WTC11 (cell line): Measurements from ENCODE around the gene UFSP2. TPM values are rescaled to one million over a fixed set of nuclear protein-coding genes. Genes with fewer than 3 reads are reported as not detected.

Experiments
- ATAC-seq: fragments of 200-7000 bp; cut with Tn5 transposase; 2 replicates; pipeline ENCODE4 v1.10.0; 2021; ENCODE audit warnings: mild to moderate bottlenecking, moderate library complexity
- CTCF ChIA-PET: fragments of 300-600 bp; sonication (Branson Sonifier 250); formaldehyde crosslinking; loops from one replicate; lab custom pipeline; 2021; ENCODE audit warnings: antibody characterized with exemption; lab: Charles Lee
- POLR2A ChIA-PET: fragments of 350-600 bp; sonication (Branson Sonifier 250); formaldehyde crosslinking; loops from one replicate; lab custom pipeline; 2021; ENCODE audit warnings: antibody characterized with exemption; lab: Charles Lee
- DNase-seq: peaks from one replicate; pipeline ENCODE4 v3.0.0; 2021; ENCODE audit warnings: low spot score
- H3K27ac Mint-ChIP-seq: 2 replicates; pipeline ENCODE4 v1.8.0; 2021; ENCODE audit warnings: mixed read lengths
- H3K27me3 Mint-ChIP-seq: 2 replicates; pipeline ENCODE4 v1.8.0; 2021; ENCODE audit warnings: low read depth, mild to moderate bottlenecking, moderate library complexity, mixed read lengths
- H3K36me3 Mint-ChIP-seq: 2 replicates; pipeline ENCODE4 v1.8.0; 2021; ENCODE audit warnings: mixed read lengths
- H3K4me1 Mint-ChIP-seq: 2 replicates; pipeline ENCODE4 v1.8.0; 2022; ENCODE audit warnings: mixed read lengths
- H3K4me3 Mint-ChIP-seq: 2 replicates; pipeline ENCODE4 v1.8.0; 2021; ENCODE audit warnings: mild to moderate bottlenecking, moderate library complexity, mixed read lengths
- H3K9me3 Mint-ChIP-seq: 2 replicates; pipeline ENCODE4 v1.8.0; 2021; ENCODE audit warnings: mixed read lengths
- ARID4B ChIP-seq: sonication (generic); formaldehyde crosslinking; IDR thresholded peaks from 2 replicates; pipeline ENCODE4 v1.8.0; 2023; ENCODE audit warnings: missing genetic modification reagents, mild to moderate bottlenecking, borderline replicate concordance
- ATF1 ChIP-seq: sonication (generic); formaldehyde crosslinking; IDR thresholded peaks from 2 replicates; pipeline ENCODE4 v1.8.1; 2023; ENCODE audit warnings: mild to moderate bottlenecking, moderate library complexity, missing genetic modification reagents
- ATF3 ChIP-seq: sonication (generic); formaldehyde crosslinking; conservative IDR thresholded peaks from 2 replicates; pipeline ENCODE4 v1.8.1; 2022; ENCODE audit warnings: mild to moderate bottlenecking, missing genetic modification reagents
- CBFB ChIP-seq: sonication (generic); formaldehyde crosslinking; IDR thresholded peaks from 2 replicates; pipeline ENCODE4 v1.8.1; 2022; ENCODE audit warnings: mild to moderate bottlenecking, low read depth, missing genetic modification reagents
- E2F1 ChIP-seq: sonication (generic); formaldehyde crosslinking; IDR thresholded peaks from 2 replicates; pipeline ENCODE4 v1.8.0; 2022; ENCODE audit warnings: mild to moderate bottlenecking, missing genetic modification reagents
- E2F4 ChIP-seq: sonication (generic); formaldehyde crosslinking; IDR thresholded peaks from 2 replicates; pipeline ENCODE4 v1.8.1; 2022; ENCODE audit warnings: low read depth, mild to moderate bottlenecking, moderate library complexity, missing genetic modification reagents, borderline replicate concordance
- FOXK1 ChIP-seq: sonication (generic); formaldehyde crosslinking; IDR thresholded peaks from 2 replicates; pipeline ENCODE4 v1.8.0; 2022; ENCODE audit warnings: mild to moderate bottlenecking, moderate library complexity, missing genetic modification reagents
- GABPB1 ChIP-seq: sonication (generic); formaldehyde crosslinking; IDR thresholded peaks from 2 replicates; pipeline ENCODE4 v1.8.1; 2023; ENCODE audit warnings: mild to moderate bottlenecking, missing genetic modification reagents
- GTF2I ChIP-seq: fragments of 250-450 bp; sonication (Bioruptor Pico); conservative IDR thresholded peaks from 2 replicates; pipeline ENCODE4 v1.4.0; 2021; ENCODE audit warnings: mild to moderate bottlenecking
- JAZF1 ChIP-seq: fragments of 250-450 bp; sonication (Bioruptor Pico); IDR thresholded peaks from 2 replicates; pipeline ENCODE4 v1.9.0; 2021; ENCODE audit warnings: moderate library complexity, mild to moderate bottlenecking, inconsistent platforms
- KAT7 ChIP-seq: sonication (generic); formaldehyde crosslinking; IDR thresholded peaks from 2 replicates; pipeline ENCODE4 v1.8.1; 2023; ENCODE audit warnings: missing genetic modification reagents, mild to moderate bottlenecking, borderline replicate concordance
- MXD4 ChIP-seq: fragments of 250-450 bp; sonication (Bioruptor Pico); IDR thresholded peaks from 2 replicates; pipeline ENCODE4 v1.8.0; 2021; ENCODE audit warnings: mild to moderate bottlenecking, moderate library complexity, borderline replicate concordance
- NFE2L1 ChIP-seq: sonication (generic); formaldehyde crosslinking; IDR thresholded peaks from 2 replicates; pipeline ENCODE4 v1.8.1; 2023; ENCODE audit warnings: missing genetic modification reagents
- NFYB ChIP-seq: sonication (generic); formaldehyde crosslinking; conservative IDR thresholded peaks from 2 replicates; pipeline ENCODE4 v1.8.0; 2022; ENCODE audit warnings: low read depth, missing genetic modification reagents
- NR2C2 ChIP-seq: sonication (generic); formaldehyde crosslinking; IDR thresholded peaks from 2 replicates; pipeline ENCODE4 v1.8.0; 2022; ENCODE audit warnings: mild to moderate bottlenecking, missing genetic modification reagents
- NR3C1 ChIP-seq: sonication (generic); formaldehyde crosslinking; conservative IDR thresholded peaks from 2 replicates; pipeline ENCODE4 v1.8.1; 2023; ENCODE audit warnings: low read depth, mild to moderate bottlenecking, missing genetic modification reagents
- OVOL2 ChIP-seq: fragments of 250-450 bp; sonication (Bioruptor Pico); IDR thresholded peaks from 2 replicates; pipeline ENCODE4 v1.9.0; 2021; ENCODE audit warnings: mild to moderate bottlenecking, borderline replicate concordance
- PREB ChIP-seq: sonication (generic); formaldehyde crosslinking; IDR thresholded peaks from 2 replicates; pipeline ENCODE4 v1.8.1; 2022; ENCODE audit warnings: mild to moderate bottlenecking, missing genetic modification reagents, moderate library complexity, borderline replicate concordance
- SMAD4 ChIP-seq: sonication (generic); formaldehyde crosslinking; IDR thresholded peaks from 2 replicates; pipeline ENCODE4 v1.8.0; 2022; ENCODE audit warnings: mild to moderate bottlenecking, missing genetic modification reagents
- STAT6 ChIP-seq: sonication (generic); formaldehyde crosslinking; conservative IDR thresholded peaks from 2 replicates; pipeline ENCODE4 v1.8.1; 2023; ENCODE audit warnings: mild to moderate bottlenecking, low read depth, missing genetic modification reagents, moderate library complexity
- TEAD4 ChIP-seq: sonication (generic); formaldehyde crosslinking; IDR thresholded peaks from 2 replicates; pipeline ENCODE4 v1.8.0; 2022; ENCODE audit warnings: mild to moderate bottlenecking, missing genetic modification reagents
- TP53 ChIP-seq: sonication (generic); formaldehyde crosslinking; IDR thresholded peaks from 2 replicates; pipeline ENCODE4 v1.8.1; 2023; ENCODE audit warnings: mild to moderate bottlenecking, missing genetic modification reagents
- USF2 ChIP-seq: sonication (generic); formaldehyde crosslinking; IDR thresholded peaks from 2 replicates; pipeline ENCODE4 v1.8.1; 2023; ENCODE audit warnings: mild to moderate bottlenecking, missing genetic modification reagents, moderate library complexity
- ZNF219 ChIP-seq: sonication (generic); formaldehyde crosslinking; IDR thresholded peaks from 2 replicates; pipeline ENCODE4 v1.8.0; 2023; ENCODE audit warnings: missing genetic modification reagents, mild to moderate bottlenecking, borderline replicate concordance
- total RNA-seq: library from RNA; stranded (reverse); gene quantifications from 3 replicates; pipeline ENCODE4 v1.2.3, GENCODE V29; 2021

UFSP2 gene
- total RNA-seq, 1 experiment from 2014 or later: 30.8 TPM

- no peak overlapping the region for H3K4me3 Mint-ChIP-seq
- POLR2A ChIA-PET: interaction anchor here (0.5 kb wide), 1 partner anchor 23 kb away, joined by 9 read pairs; no protein-coding TSS in a partner anchor
- H3K4me1 Mint-ChIP-seq: peaks cover 22% of the 10 kb centered on the region
- H3K27me3 Mint-ChIP-seq: peaks cover 19% of the 10 kb centered on the region
- H3K36me3 Mint-ChIP-seq: no peaks in the 10 kb centered on the region
- TF ChIP-seq FOXK1 (CRISPR knock-in tag) (no peak), OVOL2 (CRISPR knock-in tag) (no peak), GABPB1 (CRISPR knock-in tag) (no peak), MXD4 (CRISPR knock-in tag) (no peak), NR2C2 (CRISPR knock-in tag) (no peak), E2F1 (CRISPR knock-in tag) (no peak), TP53 (no peak), NR3C1 (CRISPR knock-in tag) (no peak), NFE2L1 (CRISPR knock-in tag) (no peak), ATF1 (no peak), ATF3 (CRISPR knock-in tag) (no peak), TEAD4 (CRISPR knock-in tag) (no peak), PREB (CRISPR knock-in tag) (no peak), E2F4 (CRISPR knock-in tag) (no peak), USF2 (CRISPR knock-in tag) (no peak), NFYB (CRISPR knock-in tag) (no peak), STAT6 (CRISPR knock-in tag) (no peak)
- CTCF ChIA-PET: interaction anchor here (1.0 to 1.7 kb wide), 7 partner anchors 68 to 575 kb away, joined by 3 to 13 read pairs (median 5); partner anchors contain the start of genes ANKRD37 and SLC25A4
- ATAC-seq (peak; percentile 89), DNase-seq (peak; percentile 30)
- H3K9me3 Mint-ChIP-seq: no peaks in the 10 kb centered on the region
- H3K27ac Mint-ChIP-seq: no peak overlapping the region
Observed at GRCh38 chr4:185464183-185464582, 38.4 kb upstream of the UFSP2 start.

- Mint-ChIP-seq H3K27ac (no peak overlapping the region), H3K9me3 (no peaks in the 10 kb centered on the region), H3K27me3 (peaks cover 14% of the 10 kb centered on the region), H3K4me3 (no peak overlapping the region), H3K36me3 (no peaks in the 10 kb centered on the region), H3K4me1 (peaks cover 22% of the 10 kb centered on the region)
- ATAC-seq: peak; percentile 31
- CTCF ChIA-PET: interaction anchor here (1.0 to 1.7 kb wide), 7 partner anchors 67 to 575 kb away, joined by 3 to 13 read pairs (median 5); partner anchors contain the start of genes ANKRD37 and SLC25A4
- POLR2A ChIA-PET: no interaction called here
- DNase-seq: no peak
- TF ChIP-seq ARID4B (CRISPR knock-in tag) (no peak), KAT7 (no peak), ZNF219 (CRISPR knock-in tag) (no peak), JAZF1 (CRISPR knock-in tag) (no peak), GTF2I (CRISPR knock-in tag) (no peak), SMAD4 (no peak), CBFB (CRISPR knock-in tag) (no peak)
Observed at GRCh38 chr4:185463541-185463940, 37.8 kb upstream of the UFSP2 start.
